Amygdala (tissue), 56 donors: ENCODE data around the gene TFCP2L1.
"Not testable (repeated sequence)": the region's sequence is repeated elsewhere in the genome, so short reads cannot be mapped to it uniquely, and the experiment has no call there.

Experiments used
- DNase-seq, 56 donors: peaks; one replicate each; lab custom pipeline; 2025; lab: John Stamatoyannopoulos, UW

Gene TFCP2L1

GRCh38 chr2:121284463-121285449 is at the start of gene TFCP2L1:
Gene TFCP2L1, minus strand, starts transcription at chr2:121285202. Its CDS starts 93 bp downstream, at chr2:121285109.
- no peak for DNase-seq

- DNase-seq, result no peak
Observed at GRCh38 chr2:121333834-121334558, 49.0 kb upstream of the TFCP2L1 start.

- no peak for DNase-seq
Observed at GRCh38 chr2:121333231-121333630, 48.2 kb upstream of the TFCP2L1 start.

GRCh38 chr2:121331324-121331723 is 46.3 kb upstream of the TFCP2L1 start:
- not testable (repeated sequence) for DNase-seq

- DNase-seq, result no peak
Observed at GRCh38 chr2:121330921-121331320, 45.9 kb upstream of the TFCP2L1 start.

- no peak for DNase-seq
Observed at GRCh38 chr2:121329786-121330185, 44.8 kb upstream of the TFCP2L1 start.

GRCh38 chr2:121326628-121327027 is 41.6 kb upstream of the TFCP2L1 start:
- no peak for DNase-seq

- DNase-seq, result no peak
Observed at GRCh38 chr2:121324601-121325000, 39.6 kb upstream of the TFCP2L1 start.

GRCh38 chr2:121321476-121321875 is 36.5 kb upstream of the TFCP2L1 start:
- no peak for DNase-seq

GRCh38 chr2:121319941-121320340 is 34.9 kb upstream of the TFCP2L1 start:
- no peak for DNase-seq

- DNase-seq, result no peak
Observed at GRCh38 chr2:121316986-121317385, 32.0 kb upstream of the TFCP2L1 start.

GRCh38 chr2:121313701-121314100 is 28.7 kb upstream of the TFCP2L1 start:
- not testable (repeated sequence) for DNase-seq

GRCh38 chr2:121309801-121310200 is 24.8 kb upstream of the TFCP2L1 start:
- no peak for DNase-seq

GRCh38 chr2:121309323-121309722 is 24.3 kb upstream of the TFCP2L1 start:
- no peak for DNase-seq

GRCh38 chr2:121307048-121307447 is 22.0 kb upstream of the TFCP2L1 start:
- DNase-seq, result no peak

GRCh38 chr2:121304941-121305340 is 19.9 kb upstream of the TFCP2L1 start:
- DNase-seq, result no peak

- DNase-seq, result no peak
Observed at GRCh38 chr2:121303531-121304263, 18.7 kb upstream of the TFCP2L1 start.

GRCh38 chr2:121301190-121301589 is 16.2 kb upstream of the TFCP2L1 start:
- not testable (repeated sequence) for DNase-seq

GRCh38 chr2:121298476-121298875 is 13.5 kb upstream of the TFCP2L1 start:
- no peak for DNase-seq

GRCh38 chr2:121297866-121298265 is 12.9 kb upstream of the TFCP2L1 start:
- not testable (repeated sequence) for DNase-seq
